OCI-M2 (cell line): Measurements from ENCODE around the gene SLC39A11.

ENCODE experiments used
- DNase-seq: peaks from one replicate; lab custom pipeline; 2025; ENCODE audit not compliant: unreplicated experiment; lab: John Stamatoyannopoulos, UW

SLC39A11 gene

GRCh38 chr17:72702136-72702735 is 390.3 kb downstream of the SLC39A11 start:
- no peak for DNase-seq

GRCh38 chr17:72700226-72700625 is 392.3 kb downstream of the SLC39A11 start:
- no peak for DNase-seq

DNA sequence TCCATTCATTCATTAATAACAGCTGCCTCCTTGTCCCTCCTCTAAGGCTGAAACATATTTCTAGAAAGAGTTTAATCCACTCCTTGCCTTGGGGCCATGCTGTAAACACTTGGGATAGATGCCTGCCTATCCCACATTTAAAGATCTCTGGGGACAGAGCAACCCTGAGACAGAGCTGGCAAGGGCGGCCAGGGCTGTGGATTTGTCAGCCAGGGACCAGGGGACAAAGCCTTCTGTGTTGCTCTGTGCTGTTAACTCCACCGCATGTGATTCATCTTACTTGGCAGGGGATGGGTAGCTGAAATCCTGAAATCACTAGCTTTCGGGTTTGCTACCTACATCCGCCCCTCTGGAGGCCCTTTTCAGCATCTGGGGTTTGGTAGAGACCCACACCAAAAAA is 392.9 kb downstream of the SLC39A11 start:
- DNase-seq = no peak

DNA sequence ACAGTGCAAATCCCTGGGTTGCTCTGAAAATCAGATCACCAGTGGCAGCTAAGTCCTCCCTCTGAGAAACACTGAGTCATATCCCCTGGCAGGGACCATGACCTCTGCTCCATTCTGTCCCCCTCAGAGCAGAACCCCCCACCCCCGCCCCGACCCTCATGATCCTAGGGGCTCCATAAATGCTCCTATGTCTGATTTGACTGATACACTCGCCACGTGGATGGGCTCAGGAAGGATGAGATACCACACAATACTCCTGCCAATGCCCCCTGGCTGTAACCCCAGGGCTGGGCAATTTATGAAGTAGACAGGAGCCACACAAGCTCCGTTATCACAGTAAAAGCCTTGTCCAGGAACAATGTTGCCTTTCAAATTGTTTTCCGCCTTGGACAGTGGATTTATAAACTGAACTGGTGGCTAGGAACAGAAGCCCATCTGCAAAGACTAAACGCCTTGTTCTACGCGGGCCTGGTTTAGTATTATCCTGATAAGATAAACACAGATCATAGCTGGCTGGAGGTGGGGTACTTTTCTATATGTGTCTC is 394.8 kb downstream of the SLC39A11 start:
- no peak for DNase-seq

DNA sequence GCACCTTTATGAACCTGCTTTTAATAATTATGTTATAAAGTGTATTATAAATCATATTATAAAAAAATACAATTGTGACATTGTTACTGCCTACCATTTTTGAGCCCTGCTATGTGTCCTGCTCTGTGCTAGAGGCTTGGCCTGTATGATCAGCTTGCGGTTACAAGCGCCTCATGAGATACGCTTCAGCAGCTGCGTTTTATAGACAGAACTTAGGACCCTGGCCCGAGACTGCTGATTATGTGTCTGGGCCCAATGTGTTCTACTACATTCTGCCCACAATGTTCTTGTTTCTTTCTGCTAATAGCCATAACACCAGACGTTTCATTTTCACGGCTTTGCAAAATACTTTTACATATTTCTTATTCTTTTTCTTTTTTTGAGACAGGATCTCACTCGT is 395.8 kb downstream of the SLC39A11 start:
- no peak for DNase-seq

- no peak for DNase-seq
These were observed 396.3 kb downstream of the SLC39A11 start for GRCh38 chr17:72696156-72696555.

DNA sequence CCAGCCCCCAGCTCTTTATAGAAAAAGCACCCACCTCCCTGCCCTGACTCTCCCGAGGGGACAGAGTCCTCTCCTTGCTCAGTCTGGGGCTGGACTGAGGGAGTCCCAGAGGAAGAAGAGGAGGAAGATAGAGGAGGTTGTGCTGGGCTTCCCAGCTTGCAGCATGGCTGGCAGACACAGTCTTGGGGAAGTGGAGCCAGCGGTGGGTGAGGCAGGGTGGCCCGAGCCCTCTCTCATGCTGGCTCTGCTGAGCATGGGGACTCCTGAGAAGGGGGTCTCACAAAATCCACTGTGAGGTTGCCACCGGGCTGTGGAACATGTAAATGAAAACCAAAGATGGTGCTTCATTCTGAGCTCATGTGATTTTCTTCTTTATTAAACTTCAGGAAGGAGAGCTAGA is 398.5 kb downstream of the SLC39A11 start:
- no peak for DNase-seq

- no peak for DNase-seq
These were observed 399.2 kb downstream of the SLC39A11 start for GRCh38 chr17:72693151-72693878.

DNA sequence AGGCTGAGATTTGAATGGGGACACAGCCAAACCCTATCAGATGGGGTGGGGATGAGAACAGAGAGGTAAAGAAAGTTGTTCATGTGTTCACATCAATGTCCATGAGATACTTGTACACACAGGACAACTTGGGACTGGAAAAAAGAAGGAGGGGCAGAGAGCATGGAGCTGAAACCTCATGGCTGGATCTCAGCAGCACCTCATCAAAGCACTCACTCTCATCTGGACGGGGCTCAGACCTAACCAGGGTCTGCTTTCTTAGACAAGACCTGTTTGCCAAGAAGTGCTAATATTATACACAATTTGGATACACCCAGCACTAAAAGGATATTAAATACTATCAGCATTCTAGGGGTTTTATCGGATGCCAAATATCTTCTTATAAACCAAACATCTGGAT is 399.8 kb downstream of the SLC39A11 start:
- DNase-seq = no peak

GRCh38 chr17:72691586-72691985 is 400.9 kb downstream of the SLC39A11 start:
- no peak for DNase-seq

DNA sequence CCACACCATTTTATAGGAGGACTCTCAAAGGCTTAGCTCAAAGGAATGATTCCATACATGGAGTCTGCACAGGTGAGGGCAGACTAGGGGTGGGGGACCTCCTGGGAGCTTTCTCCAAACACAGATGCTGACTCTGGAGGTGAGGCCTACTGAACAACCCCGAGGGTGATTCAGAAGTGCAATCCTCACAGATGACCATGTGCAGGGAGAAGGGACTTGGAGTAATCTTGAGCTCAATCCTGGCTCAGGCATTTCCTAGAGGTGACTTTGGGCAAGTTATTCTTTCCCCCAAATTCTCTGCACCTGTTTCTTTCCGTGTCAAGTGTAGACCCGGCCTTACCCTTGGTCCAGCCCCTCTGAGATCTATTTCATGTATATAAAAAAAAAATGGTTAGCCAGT is 401.5 kb downstream of the SLC39A11 start:
- DNase-seq = no peak

- DNase-seq = no peak
These were observed 404.6 kb downstream of the SLC39A11 start for GRCh38 chr17:72687886-72688285.

- no peak for DNase-seq
These were observed 408.0 kb downstream of the SLC39A11 start for GRCh38 chr17:72684405-72685020.

DNA sequence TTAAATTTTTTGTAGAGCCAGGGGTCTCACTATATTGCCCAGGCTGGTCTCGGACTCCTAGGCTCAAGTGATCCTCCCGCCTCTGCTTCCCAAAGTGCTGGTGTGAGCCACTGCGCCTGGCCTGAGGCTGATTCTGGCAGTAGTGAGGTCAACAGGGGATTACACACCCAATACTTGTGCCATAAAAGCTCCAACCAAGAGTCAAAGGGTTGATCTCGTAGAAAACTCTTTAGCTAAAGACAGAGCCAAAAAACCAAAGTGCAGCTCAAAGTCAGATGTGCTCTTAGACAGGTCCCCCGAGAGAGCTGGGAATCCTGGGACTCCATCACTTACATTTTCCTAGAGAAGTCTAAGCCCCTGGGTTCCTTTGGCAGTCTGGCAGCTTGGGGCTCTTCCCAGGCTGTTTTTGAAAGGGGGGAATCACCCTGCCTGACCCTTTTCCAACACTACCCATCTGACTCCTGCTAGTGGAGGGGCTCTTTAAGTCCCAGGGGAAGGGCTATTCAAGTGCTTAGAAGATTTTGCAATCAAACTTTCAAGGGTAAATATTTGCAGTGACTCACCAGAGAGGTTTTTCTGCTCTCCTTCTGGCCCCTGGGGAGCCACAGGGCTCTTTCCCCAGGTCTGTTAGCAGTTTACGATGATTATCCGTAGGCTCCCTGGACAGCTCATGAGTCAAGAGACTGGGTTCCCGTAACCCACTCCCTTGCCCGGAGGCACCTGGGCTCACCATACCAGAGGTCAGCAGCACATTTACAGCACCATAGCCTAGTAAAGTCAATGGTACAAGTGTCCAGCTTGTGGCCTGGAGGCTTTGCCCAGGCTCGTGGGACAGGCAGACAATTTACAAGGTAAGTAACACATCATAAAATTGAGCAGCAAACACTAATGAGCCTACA is 408.7 kb downstream of the SLC39A11 start:
- no peak for DNase-seq

GRCh38 chr17:72682605-72683004 is 409.9 kb downstream of the SLC39A11 start:
- no peak for DNase-seq

DNA sequence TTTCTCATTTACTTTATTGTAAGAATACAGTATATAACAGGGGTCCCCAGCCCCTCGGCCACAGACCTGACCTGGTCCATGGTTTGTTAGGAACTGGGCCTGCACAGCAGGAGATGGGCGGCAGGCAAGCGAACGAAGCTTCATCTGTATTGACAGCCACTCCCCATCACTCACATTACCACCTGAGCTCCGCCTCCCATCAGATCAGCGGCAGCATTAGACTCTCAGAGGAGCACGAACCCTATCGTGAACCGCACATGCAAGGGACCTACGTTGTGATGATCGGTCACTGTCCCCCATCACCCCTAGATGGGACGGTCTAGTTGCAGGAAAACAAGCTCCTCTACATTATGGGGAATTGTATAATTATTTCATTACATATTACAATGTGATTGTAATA is 410.6 kb downstream of the SLC39A11 start:
- no peak for DNase-seq

- DNase-seq = no peak
These were observed 414.6 kb downstream of the SLC39A11 start for GRCh38 chr17:72677714-72678390.

GRCh38 chr17:72677108-72677507 is 415.4 kb downstream of the SLC39A11 start:
- no peak for DNase-seq

DNA sequence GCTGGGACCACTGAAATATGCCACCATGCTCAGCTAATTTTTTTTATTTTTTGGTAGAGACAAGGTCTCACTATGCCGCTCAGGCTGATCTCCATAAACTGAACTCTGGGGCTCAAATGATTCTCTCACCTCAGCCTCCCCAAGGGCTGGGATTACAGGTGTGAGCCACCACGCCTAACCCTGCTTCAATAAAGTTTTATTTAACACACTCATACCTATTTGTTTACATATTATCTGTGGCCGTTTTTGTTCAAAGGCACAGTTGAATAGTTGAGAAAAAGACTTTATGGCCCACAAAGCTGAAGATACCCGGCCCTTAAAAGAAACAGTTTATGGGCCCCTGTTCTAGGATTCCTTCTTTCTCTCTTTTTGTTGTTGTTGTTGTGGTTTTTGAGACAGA is 419.8 kb downstream of the SLC39A11 start:
- DNase-seq = no peak

DNA sequence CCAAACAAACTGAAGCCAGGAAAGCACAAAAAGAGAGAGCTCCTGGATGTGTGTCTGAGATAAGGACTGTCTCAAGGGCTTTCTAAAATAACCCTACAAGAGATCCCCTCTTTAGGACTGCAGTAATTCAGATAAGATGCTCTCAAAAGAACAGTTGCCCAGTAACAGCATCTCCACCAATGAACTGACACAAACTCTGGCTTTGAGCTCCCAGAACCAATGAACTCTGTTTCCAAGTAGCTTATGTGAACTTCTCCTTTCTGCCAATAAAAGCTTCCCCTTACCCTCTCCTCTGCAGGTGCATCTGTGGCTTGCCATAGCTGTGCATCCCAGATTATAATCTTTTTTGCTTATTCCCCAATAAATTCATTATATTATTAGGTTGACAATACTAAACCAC is 421.5 kb downstream of the SLC39A11 start:
- DNase-seq = no peak
